Osteoblast (primary cell): ENCODE measurements around the gene IGF2R. TPM values are rescaled to one million over a fixed set of nuclear protein-coding genes. Genes with fewer than 3 reads are reported as not detected.

Experiments used
- DNase-seq: peaks from one replicate; pipeline ENCODE4 v3.0.0; 2011; ENCODE audit warnings: low spot score, mixed read lengths; ENCODE audit not compliant: insufficient read length; ENCODE audit errors: missing footprints
- H2AFZ ChIP-seq: 2 replicates; pipeline ENCODE4 v1.6.0; 2011; ENCODE audit warnings: mild to moderate bottlenecking, low read length
- H3K27ac ChIP-seq: 2 replicates; pipeline ENCODE4 v1.5.1; 2011; ENCODE audit warnings: mild to moderate bottlenecking, low read depth, low read length, moderate library complexity
- H3K27me3 ChIP-seq: 2 replicates; pipeline ENCODE4 v1.6.0; 2012; ENCODE audit warnings: mild to moderate bottlenecking, control low read depth, inconsistent platforms, low read length, moderate library complexity; ENCODE audit not compliant: insufficient read depth
- H3K36me3 ChIP-seq: 2 replicates; pipeline ENCODE4 v1.5.1; 2011; ENCODE audit warnings: mild to moderate bottlenecking, low read length, control low read depth, moderate library complexity; ENCODE audit not compliant: insufficient read depth
- H3K4me1 ChIP-seq: 2 replicates; pipeline ENCODE4 v1.5.1; 2011; ENCODE audit warnings: mild to moderate bottlenecking, low read length, control low read depth, moderate library complexity; ENCODE audit not compliant: insufficient read depth
- H3K4me2 ChIP-seq: 2 replicates; pipeline ENCODE4 v1.6.0; 2011; ENCODE audit warnings: mild to moderate bottlenecking, low read length; ENCODE audit not compliant: insufficient read depth
- H3K4me3 ChIP-seq: fragments of 200-600 bp; sonication (generic); 3 replicates; pipeline ENCODE4 v1.5.1; 2012; ENCODE audit warnings: mild to moderate bottlenecking, low read length, inconsistent platforms; ENCODE audit not compliant: insufficient read depth
- H3K79me2 ChIP-seq: 2 replicates; pipeline ENCODE4 v1.6.0; 2012; ENCODE audit warnings: mild to moderate bottlenecking, low read length, control low read depth, inconsistent platforms; ENCODE audit not compliant: insufficient read depth
- H3K9me3 ChIP-seq: 2 replicates; pipeline ENCODE4 v1.5.1; 2011; ENCODE audit warnings: low read depth, low read length, control low read depth
- H4K20me1 ChIP-seq: 2 replicates; pipeline ENCODE4 v1.6.0; 2012; ENCODE audit warnings: mild to moderate bottlenecking, low read length, control low read depth; ENCODE audit not compliant: insufficient read depth
- total RNA-seq: library from RNA; depleted of rRNA; stranded (reverse); fragments of >200 nt; gene quantifications from 2 replicates; pipeline ENCODE4 v1.2.3, GENCODE V29; 2012
- TF ChIP-seq, protein P1 (sequence below): IDR thresholded peaks from 2 replicates; pipeline ENCODE4 v1.5.1; 2011; ENCODE audit warnings: mild to moderate bottlenecking, low read depth, low read length, moderate library complexity; ENCODE audit errors: extremely low read depth

IGF2R gene
- total RNA-seq, 1 donor: 174 TPM

DNA sequence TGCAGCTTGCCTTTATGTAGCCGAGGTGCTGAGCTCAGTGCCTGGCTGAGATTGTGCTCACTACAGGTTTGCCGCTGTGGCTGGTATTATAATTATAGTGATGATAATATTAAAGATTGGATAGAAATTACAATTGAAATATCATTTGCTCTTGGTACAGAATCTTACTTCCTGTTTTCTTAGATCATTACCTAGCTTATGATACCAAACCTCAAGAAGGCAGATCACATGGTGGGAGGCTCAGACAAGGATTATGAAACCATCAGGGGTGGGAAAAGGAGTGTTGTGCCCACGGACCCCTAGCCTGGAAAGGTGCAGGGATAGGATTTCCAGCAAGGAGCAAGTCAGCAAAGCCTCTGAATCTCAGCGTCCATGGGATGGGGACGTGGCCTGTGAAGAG, 70.6 kb downstream of the IGF2R start:
- Histone ChIP-seq H3K4me2 (no peak overlapping the region), H3K79me2 (peaks cover 14% of the 10 kb centered on the region), H3K36me3 (peaks cover 36% of the 10 kb centered on the region), H3K27me3 (no peaks in the 10 kb centered on the region), H3K4me3 (no peak overlapping the region), H4K20me1 (peaks cover 15% of the 10 kb centered on the region), H3K9me3 (no peaks in the 10 kb centered on the region), H3K4me1 (peaks cover 51% of the 10 kb centered on the region), H2AFZ (no peak overlapping the region), H3K27ac (no peak overlapping the region)
- TF ChIP-seq, protein P1, sequence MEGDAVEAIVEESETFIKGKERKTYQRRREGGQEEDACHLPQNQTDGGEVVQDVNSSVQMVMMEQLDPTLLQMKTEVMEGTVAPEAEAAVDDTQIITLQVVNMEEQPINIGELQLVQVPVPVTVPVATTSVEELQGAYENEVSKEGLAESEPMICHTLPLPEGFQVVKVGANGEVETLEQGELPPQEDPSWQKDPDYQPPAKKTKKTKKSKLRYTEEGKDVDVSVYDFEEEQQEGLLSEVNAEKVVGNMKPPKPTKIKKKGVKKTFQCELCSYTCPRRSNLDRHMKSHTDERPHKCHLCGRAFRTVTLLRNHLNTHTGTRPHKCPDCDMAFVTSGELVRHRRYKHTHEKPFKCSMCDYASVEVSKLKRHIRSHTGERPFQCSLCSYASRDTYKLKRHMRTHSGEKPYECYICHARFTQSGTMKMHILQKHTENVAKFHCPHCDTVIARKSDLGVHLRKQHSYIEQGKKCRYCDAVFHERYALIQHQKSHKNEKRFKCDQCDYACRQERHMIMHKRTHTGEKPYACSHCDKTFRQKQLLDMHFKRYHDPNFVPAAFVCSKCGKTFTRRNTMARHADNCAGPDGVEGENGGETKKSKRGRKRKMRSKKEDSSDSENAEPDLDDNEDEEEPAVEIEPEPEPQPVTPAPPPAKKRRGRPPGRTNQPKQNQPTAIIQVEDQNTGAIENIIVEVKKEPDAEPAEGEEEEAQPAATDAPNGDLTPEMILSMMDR: no peak
- DNase-seq: no peak

DNA sequence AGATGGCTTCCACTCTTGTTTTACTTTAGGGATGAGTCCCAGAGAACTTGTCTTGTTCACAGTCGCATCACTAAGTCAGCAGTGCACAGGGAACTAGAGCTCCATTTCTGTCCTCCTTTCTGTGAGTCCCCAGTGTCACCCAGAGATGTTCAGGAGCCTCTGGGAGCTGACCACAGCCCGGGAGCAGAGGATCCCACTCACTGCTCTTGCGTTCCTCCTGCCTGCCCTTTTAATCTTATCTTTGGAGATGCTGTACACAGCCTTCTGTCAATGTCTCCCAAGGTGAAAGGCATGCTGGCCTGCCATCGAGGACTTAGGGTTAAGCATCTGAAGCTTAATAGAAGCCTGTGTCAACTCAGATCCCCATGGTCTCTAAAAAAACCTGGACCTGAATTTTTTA, 71.2 kb downstream of the IGF2R start:
- H4K20me1 ChIP-seq: peaks cover 15% of the 10 kb centered on the region
- H3K27me3 ChIP-seq: no peaks in the 10 kb centered on the region
- H2AFZ ChIP-seq: no peak overlapping the region
- H3K9me3 ChIP-seq: no peaks in the 10 kb centered on the region
- no peak overlapping the region for H3K4me3 ChIP-seq
- TF ChIP-seq, protein P1: no peak
- no peak overlapping the region for H3K27ac ChIP-seq
- H3K79me2 ChIP-seq: peaks cover 13% of the 10 kb centered on the region
- peaks cover 36% of the 10 kb centered on the region for H3K36me3 ChIP-seq
- peaks cover 51% of the 10 kb centered on the region for H3K4me1 ChIP-seq
- H3K4me2 ChIP-seq: no peak overlapping the region
- DNase-seq: no peak

DNA sequence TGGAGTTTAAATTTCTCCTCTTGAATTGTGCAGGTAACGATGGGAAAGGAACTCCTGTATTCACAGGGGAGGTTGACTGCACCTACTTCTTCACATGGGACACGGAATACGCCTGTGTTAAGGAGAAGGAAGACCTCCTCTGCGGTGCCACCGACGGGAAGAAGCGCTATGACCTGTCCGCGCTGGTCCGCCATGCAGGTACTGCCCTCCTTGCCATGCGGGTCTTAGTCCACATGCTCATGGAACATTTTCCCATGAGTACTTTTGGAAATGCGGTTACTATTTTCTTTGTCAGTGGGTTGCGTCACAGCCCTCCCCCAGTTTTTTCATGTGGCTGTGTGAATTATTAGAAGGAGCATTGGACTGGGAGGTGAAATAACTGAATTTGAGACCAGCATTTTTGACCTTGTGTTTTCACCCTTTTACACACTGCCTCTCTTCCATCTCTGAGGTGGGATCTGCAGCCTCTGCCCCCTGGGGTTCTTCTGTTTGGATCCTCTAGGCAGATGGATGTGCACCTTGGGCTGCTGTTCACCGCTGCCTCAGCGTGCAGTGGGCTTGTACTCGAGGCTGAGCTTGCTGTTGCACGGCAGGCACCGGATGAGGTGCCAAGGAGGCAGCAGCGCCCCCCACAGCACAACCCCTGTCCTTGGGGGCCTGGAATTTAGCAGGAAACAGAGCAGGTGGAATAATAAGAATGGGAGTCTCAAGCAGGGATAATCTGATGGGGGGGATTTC, 71.8 kb downstream of the IGF2R start:
- Histone ChIP-seq H3K79me2 (peaks cover 9% of the 10 kb centered on the region), H2AFZ (no peak overlapping the region), H3K27me3 (no peaks in the 10 kb centered on the region), H3K9me3 (no peaks in the 10 kb centered on the region), H3K27ac (peak overlapping the region; percentile 78), H3K4me1 (peaks cover 51% of the 10 kb centered on the region), H4K20me1 (peaks cover 15% of the 10 kb centered on the region), H3K4me3 (no peak overlapping the region), H3K4me2 (no peak overlapping the region), H3K36me3 (peaks cover 32% of the 10 kb centered on the region)
- TF ChIP-seq, protein P1: no peak
- no peak for DNase-seq

DNA sequence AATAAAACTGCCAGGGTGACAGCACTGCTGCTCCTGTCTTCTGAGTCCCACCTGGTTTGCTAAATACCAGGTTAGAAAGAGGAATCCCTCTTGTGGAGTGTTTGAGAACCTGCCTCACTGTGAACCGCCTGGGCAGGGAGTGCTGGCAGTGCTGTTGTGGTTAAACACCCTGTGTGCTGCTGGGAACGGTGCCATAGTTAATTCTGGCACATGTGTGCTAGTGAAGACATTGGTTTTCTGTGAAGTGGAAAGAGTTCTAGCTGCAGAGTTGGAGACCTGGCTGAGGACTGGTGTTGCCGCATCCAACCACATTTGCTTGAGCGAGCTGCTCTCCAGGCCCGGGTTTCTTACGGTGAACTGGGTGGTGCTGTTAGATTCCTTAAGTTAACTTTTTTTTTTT, 72.7 kb downstream of the IGF2R start:
- Histone ChIP-seq H3K79me2 (peaks cover 9% of the 10 kb centered on the region), H2AFZ (no peak overlapping the region), H3K4me3 (no peak overlapping the region), H3K4me2 (peak overlapping the region; percentile 80), H3K27ac (peak overlapping the region; percentile 78), H3K36me3 (peaks cover 41% of the 10 kb centered on the region), H4K20me1 (peaks cover 15% of the 10 kb centered on the region), H3K9me3 (no peaks in the 10 kb centered on the region), H3K4me1 (peaks cover 42% of the 10 kb centered on the region), H3K27me3 (no peaks in the 10 kb centered on the region)
- peak; percentile 72 for DNase-seq
- TF ChIP-seq, protein P1: peak; percentile 40
